Fibroblast of gingiva (primary cell): ENCODE results near the gene TSPAN31.

Source experiments
- DNase-seq: peaks from one replicate; pipeline ENCODE4 v3.0.0-alpha.2; 2011; ENCODE audit warnings: low read depth

Gene TSPAN31

GRCh38 chr12:57722716-57723629, 21.9 kb upstream of the TSPAN31 start:
- no peak for DNase-seq

GRCh38 chr12:57723630-57723962, 21.2 kb upstream of the TSPAN31 start:
- no peak for DNase-seq

- no peak for DNase-seq
Measured at GRCh38 chr12:57724003-57724935, 20.6 kb upstream of the TSPAN31 start.

- no peak for DNase-seq
Measured at GRCh38 chr12:57724936-57725740, 19.7 kb upstream of the TSPAN31 start.

GRCh38 chr12:57725851-57726150, 19.0 kb upstream of the TSPAN31 start:
- no peak for DNase-seq

- peak; percentile 86 for DNase-seq
Measured at GRCh38 chr12:57726151-57726883, 18.5 kb upstream of the TSPAN31 start.

- no peak for DNase-seq
Measured at GRCh38 chr12:57726884-57727757, 17.7 kb upstream of the TSPAN31 start.

GRCh38 chr12:57727758-57728395, 17.0 kb upstream of the TSPAN31 start:
- DNase-seq: no peak

GRCh38 chr12:57729321-57729844, 15.5 kb upstream of the TSPAN31 start:
- DNase-seq: no peak

GRCh38 chr12:57730336-57731067, 14.3 kb upstream of the TSPAN31 start:
- DNase-seq: no peak

- DNase-seq: no peak
Measured at GRCh38 chr12:57731411-57732080, 13.3 kb upstream of the TSPAN31 start.

GRCh38 chr12:57732270-57732669, 12.6 kb upstream of the TSPAN31 start:
- no peak for DNase-seq

GRCh38 chr12:57732726-57733593, 11.9 kb upstream of the TSPAN31 start:
- no peak for DNase-seq

GRCh38 chr12:57733928-57734327, 10.9 kb upstream of the TSPAN31 start:
- DNase-seq: no peak

GRCh38 chr12:57734591-57734990, 10.2 kb upstream of the TSPAN31 start:
- DNase-seq: no peak

- no peak for DNase-seq
Measured at GRCh38 chr12:57735198-57735855, 9.5 kb upstream of the TSPAN31 start.
